ENCODE results near the gene BCL2L13.
"Not testable (repeated sequence)": the region's sequence is repeated elsewhere in the genome, so short reads cannot be mapped to it uniquely, and the experiment has no call there.

The BCL2L13 gene

DNA sequence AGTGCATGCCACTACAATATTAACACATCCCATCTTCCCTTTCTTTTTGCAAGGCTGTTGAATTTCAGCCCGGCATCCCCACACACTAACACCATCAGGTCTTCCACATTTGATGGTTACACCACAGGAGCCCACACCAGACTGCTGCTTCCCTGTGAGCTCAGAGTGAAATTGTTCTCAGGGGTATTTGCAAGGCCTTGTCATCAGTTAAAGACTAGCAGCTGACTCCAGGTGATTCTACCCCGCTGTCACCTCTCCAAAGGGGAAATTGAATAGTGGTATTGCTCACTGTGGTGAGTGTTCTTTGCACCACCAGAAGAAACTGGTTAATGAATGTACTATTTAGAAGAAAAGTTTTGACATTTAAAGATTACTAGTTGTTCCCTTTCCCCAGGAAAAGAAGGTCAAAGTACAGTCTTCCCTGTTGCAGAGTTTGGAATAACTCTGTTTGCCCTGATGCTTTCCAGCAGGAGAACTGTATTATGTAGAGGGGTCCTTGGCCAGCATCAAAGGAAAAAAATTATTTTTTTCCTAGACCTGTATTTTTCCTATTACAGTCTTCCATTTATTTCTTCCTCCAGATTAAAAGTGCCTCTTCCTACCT, 93.8 kb downstream of the BCL2L13 start:
- no peak for DNase-seq

DNA sequence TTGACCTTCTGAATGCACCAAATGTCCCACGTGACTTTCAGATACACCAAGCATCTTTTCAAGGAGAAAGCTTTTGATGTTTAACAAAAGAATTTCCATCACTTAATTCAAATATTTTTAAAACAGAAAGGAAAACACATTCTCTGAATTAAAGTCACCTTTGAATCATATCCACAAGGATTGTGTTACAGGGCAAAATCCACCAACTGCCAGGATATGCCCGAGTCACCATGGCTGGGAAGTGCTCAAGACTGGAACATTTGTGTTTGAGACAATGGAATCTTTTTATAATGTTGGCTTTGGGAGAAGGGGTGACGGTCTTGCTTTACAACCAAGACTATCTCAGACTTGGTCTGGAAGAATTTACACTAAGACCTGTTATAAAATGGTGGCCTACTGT, 94.9 kb downstream of the BCL2L13 start:
- no peak for DNase-seq

DNA sequence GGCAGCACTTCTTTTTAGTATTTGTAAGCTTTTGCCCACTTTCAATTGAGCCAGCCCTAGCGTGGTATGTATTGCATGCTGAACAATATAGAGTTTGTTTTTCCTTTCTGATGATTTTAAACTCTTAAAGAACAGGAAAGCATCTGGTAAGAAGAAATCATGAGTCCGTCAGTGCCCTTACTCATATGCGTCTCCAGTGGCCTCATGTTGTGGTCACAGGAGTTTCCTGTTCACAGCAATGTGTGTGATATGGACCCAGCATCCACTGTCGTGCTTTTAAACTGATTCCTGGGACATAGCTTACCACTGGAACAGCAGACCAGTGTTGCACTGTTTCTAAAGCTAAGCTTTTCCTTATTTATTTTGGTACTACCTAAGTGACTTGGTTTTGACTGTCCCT, 95.6 kb downstream of the BCL2L13 start:
- DNase-seq = no peak

DNA sequence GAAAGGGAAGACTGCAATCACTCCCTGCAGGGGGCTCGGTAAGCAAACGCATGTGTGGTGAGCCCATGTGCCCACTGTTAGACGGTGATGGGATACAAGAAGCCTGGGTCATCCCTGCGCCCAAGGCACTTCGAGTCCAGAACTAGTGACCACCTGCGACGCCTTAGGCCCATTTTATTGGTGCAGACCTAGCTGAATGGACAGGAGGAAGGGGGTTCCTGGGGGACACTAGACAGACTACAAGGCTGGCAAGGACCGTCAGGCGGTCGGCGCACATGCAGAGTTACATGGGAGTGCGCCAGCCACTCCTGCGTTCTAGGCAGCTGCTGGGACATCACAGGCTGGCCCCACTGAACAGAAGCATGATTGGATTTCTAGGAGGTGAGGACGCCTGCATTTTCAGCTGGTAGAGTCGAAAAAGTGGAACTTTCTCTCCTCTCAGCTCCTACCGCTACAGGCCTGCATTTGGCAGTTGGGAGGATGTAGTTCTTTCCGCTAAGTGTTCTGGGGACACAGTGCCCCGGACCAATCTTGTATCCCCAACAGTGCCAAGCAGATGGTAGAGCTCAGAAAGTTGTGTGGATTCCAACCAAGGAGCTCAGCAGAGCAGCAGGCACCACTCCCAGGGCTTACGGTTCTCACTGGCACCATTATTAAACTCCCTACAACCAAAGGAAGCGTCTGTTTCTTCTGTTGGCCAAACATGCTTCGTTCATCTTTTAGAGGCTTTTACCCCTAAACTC, 100.0 kb downstream of the BCL2L13 start:
- no peak for DNase-seq

DNA sequence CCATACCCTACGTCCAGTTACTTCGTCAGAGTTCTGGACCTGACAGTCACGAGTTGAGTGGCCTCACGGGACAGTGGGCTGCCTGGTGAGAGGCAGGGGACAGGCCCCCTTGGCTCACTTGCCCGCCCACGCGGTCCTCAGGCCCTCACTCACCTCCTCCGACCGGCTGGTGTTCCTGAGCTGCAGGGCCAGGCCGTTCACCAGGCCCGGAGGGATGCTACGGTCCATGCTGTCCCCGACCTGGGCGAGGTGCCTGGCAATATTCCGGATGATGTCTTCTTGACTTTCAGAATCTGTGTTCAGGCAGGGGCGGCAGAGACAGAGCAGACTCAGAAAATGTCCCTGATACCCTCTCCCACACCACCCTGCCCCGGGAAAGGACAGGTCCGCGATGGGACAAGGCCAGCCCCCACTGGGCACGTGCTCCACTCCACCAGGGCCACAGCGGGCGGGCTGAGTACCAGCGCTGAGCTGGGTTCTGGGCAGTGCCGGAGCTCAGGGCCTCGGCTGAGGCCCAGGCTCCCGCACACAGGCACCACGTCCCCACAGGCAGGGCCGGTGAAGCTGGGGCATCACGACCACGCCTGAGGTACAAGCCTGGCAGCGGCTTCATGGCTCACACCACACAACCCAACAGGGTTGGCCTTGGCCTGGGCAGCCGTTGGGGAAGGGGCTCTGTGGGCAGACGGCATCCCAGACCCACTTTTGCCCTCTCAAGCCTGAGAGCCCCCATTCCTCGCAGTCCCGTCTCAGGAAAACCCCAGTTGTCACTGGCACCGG, 100.8 kb downstream of the BCL2L13 start:
- DNase-seq = no peak

DNA sequence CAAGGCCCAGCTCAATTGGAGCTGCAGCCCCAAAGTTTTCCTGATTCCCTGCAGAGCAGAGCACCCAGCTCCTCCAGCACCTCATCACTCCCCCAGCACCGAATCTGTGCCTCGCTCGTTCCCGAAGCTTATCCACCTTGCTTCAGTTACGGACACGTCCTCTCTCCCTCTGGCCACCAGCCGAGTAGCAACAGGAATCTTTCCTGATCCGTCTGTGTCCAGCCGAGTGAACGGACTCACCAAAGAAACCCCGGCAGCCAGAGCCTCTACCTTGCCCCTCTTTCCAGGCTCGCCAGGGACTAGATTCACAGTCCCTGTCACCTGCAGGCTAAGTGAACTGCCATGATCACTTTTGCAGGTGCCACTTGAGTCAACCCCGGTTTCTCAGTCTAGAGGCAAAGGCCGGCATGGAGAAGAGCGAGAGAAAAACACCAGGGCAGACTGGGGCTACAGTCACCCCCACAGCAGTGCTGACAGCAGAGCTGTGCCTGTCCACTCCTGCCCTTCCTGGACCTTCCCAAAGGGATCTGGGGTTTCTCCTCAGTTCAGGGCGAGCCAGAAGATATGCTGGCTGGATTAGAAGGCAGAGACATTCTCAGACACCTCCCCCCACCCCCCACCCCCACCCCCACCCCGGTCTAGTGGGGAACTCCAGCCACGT, 103.4 kb downstream of the BCL2L13 start:
- no peak for DNase-seq

DNA sequence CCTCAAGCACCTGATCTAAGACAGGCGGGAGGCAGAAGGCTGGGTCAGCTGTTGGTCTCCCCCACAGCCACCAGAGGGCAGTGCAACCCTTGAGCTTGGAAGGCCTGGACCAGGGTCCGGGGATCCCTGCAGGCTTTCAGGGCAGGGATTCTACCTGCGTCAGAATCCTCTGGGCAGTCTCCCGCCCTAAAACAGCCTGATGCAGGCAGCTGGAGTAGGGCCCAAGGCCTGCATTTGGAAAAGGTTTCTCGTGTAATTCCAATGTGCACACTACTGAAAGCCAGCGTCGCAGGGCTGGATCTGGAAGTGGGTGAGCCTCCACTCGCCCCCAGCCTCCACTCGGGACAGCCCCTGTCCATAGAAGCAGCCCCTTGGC, 104.0 kb downstream of the BCL2L13 start:
- peak; percentile 74 for DNase-seq

DNA sequence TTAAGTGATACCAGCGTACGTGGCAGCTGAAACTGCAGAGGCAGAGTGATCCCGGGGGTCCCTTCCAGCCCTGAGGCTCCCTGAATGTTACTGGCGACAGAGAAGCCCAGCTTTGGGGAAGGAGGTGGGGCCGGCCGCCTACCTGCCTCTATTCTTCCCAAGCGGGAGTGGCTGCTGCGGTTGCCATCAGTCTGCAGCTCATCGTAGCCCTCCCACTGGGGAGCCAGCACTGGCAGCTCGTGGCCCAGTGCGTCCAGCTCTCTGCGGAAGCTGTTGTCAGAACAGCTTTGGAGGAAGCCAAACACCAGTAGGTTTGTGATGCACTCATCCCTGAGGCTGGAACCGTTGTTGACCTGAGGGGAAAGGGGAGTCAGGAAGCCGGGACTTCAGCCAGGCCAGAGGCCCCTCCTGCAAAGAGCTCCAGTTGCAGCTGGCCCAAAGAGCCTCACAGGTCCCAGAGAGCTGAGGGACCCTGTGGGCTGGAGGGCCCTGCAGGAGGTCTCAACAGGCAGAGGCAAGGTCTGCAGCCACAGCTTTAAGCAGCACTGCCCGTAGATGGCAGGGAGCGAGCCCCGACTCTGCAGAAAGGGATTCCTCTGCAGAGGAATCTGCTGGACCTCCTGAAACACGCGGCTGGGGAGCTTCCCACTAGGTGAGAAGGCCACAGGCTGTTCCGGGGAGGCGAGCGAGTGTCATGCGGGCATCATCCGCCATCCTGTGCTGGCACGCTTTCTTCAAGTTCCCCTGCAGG, 105.3 kb downstream of the BCL2L13 start:
- no peak for DNase-seq

DNA sequence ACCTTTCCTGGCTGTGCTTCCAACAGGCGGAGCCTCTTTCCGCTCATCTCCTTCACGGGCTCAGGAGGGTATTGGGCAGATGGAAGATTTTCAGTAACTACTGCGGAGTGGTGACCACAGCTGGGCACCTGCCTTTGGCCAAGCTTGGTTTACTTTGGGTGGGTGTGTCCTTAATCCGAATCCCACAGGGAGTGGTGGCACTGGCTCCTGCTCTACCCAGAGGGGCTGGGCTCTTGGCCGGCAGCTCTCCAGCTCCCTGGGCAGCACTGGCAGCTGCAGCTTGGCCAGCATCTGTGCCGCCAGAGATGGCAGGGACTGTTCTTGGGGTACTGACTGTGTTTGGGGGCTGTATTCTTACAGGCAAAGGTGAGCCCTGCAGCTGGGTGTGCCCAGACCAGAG, 105.9 kb downstream of the BCL2L13 start:
- DNase-seq = no peak

DNA sequence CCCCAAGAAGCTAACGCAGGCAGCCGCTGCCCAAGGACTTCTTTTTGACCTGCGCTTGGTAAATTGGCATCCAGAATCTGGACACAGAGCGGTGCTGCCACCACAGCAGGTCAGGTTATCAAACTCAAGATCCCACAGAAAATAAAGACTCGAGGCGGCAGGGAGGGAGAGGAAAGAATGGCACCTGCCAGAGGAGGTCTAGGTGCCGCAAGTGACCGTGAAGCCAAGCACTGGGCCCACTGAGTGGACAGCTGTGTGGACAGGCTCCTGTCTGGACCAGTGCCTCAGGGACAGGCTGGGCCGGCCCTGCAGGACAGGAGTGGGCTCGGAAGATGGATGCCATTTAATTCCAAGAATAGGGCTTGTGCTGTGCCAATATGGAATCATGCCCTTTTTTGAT, 108.4 kb downstream of the BCL2L13 start:
- no peak for DNase-seq

DNA sequence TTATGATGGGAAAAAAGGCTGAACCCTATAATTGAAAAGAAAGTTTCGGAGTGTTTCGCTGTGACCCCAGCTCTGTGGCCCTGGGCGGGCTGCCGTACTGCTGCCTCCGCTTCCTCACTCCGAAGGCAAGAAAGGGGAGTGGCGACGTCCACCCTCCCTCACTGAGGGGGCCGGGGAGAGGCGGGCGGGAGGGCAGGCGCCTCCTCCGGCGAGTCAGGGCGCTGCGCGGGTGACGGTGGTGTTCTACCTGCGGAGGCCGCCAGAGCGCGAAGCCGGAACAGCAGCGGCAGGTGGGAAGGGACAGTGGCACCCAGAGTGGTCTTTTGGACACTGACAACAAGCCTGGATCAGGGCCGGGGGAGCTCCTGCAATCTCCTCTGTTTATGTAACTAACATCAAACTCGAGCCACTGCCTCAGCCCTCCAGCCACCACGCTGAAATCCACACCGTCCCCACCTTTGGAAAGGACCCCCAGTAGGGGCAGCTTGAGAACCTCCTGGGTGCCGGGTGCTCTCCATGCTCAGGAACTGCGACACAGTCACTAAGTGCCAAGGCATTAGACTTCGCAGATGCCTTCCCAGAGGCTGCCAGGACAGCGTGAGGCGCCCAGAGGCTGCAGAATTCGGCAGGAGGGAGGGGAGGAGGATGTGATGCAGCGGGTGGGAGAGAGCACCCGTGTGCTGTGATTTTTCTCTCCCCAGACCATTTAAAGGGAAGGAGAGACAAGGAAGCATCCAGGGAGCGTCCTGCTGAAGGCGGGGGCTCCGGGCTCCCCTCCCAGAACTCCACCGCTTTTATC, 110.2 kb downstream of the BCL2L13 start:
- DNase-seq = no peak

DNA sequence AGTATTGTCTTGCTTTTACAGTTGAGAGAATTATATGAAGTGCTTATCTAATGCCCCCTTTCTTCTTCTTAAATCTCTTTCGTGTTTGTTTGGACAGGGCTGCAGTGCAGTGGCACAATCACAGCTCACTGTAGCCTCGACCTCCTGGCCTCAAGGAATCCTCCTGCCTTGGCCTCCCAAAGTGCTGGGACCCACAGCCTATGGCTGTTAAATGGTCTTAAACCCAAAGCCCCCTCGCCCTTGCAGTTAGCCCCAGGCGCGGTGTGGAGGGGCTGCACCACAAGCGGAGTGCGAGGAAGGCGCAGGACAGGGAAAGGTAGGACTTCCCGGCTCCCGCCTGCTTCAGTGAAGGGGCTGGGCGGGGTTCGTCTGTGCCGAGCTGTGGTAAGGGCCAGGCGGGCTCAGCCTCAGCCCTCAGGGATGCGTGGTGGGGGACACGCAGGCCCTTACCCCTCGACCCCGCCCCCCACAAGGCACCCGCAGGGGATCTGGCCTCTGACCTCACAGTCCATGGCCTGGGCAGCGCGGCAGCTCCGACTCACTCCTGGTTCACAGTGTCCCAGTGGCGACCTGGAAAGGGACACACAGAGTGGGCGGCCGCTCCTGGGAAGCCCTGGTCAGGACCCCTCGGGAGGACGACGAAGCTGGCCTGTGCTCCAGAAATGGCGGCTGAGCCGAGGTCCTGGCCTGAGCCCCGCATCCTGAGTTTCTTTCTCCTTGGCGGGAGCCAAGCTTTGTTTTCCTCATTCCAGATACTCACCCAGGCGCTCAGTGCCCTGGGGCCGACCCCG, 111.2 kb downstream of the BCL2L13 start:
- no peak for DNase-seq

DNA sequence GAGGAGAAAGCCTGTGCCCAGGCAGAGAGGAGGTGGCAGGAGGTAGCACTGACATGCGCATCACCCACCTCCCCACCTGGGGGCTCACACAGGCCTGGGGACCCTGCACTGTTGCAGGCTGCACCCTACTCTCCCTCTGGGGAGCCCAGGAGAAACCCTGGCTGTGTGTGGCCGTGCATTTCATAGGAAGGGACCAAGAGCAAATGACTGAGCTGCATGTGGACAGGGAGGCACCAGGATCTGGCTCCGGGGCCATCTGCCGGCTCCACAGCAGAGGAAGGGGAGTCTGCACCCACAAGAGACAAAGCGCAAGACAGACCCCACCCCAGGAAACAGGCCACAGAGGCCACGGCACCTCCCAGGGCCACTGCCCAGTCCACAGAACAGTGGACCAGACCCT, 113.0 kb downstream of the BCL2L13 start:
- no peak for DNase-seq

DNA sequence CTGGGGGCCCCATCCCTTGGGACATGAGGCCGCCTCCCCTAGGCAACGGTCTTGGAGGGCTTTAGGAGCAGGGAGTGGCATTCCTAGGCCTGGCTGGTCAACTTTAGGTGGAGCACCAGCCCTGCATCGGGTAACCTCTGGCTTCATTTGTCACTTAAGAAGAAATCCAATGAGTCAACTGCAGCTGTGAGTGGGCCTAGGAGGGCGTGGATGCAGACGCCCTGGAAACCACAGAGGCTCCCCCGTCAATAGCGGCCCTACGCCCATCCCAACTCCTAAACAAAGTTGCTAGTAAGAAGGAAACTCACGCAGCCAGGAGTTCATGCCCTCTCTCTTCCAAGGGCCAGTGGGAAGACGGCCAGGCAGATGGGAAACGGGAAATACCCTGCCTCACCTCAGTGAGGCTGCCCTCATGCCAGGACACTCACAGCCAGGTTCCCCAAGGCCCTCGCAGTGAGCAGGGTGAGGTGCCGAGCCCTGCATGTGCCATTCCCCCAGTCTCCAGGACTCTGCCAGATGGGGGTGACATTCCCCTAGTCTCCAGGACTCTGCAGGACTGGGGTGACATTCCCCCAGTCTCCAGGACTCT, 114.9 kb downstream of the BCL2L13 start:
- no peak for DNase-seq

DNA sequence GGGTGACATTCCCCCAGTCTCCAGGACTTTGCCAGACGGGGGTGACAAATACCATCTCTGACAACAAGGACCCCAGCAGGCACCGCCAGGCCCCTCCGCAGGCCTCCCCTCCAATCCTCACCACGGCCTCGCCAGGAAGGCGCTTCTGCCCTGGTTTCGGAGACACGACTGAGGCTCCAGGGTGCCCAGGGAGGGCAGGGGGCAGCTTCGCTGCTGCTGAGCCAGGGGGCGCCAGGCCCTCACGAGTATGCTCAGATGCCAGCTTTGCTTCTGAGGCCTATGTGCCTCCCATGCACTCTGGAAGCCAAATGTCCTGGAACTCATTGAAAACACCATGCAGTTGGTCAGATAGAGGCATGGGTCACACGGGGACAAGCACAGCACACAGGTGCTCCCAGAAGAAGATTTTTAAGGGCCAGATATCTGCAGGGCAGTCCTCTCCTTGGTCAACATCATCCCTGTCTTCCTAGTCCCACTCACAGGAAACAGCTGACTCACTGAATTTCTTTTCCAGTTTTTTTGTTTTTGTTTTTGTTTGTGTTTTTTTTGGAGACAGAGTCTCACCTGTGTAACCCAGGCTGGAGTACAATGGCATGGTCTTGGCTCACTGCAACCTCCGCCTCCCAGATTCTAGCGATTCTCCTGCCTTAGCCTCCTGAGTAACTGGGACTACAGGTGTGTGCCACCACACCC, 115.8 kb downstream of the BCL2L13 start:
- DNase-seq = peak; percentile 30

DNA sequence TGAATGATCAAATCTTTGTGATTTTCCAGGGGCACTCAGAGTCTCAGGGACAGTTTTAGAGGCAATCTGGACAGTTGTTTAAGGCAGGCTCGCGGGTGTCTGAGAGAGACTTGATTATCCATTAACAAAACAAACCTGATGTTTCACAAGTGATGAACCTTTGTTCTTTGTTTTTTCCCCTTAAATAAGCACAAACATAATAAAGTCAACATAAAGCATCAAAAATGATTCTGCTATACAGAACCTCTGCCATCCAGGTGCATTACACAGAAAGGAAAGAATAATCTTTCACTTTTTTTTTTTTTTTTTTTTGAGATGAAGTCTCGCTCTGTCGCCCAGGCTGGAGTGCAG, 122.6 kb downstream of the BCL2L13 start:
- DNase-seq = no peak

DNA sequence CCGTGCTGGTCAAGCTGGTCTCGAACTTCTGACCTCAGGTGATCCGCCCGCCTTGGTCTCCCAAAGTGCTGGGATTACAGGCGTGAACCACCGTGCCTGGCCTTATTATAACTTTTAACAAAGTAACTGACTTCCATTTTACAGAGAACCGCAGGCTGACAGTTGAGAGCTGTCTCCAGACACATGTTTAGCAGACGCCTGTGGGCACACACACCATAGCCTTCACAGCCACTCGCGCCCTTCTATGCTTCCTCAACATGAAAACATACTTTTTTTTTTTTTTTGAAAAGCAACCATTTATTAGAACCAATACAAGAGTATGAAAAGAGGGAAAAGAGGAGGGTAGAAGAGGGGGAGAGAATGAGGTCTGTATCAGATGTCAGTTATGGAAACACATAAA, 124.9 kb downstream of the BCL2L13 start:
- not testable (repeated sequence) for DNase-seq

DNA sequence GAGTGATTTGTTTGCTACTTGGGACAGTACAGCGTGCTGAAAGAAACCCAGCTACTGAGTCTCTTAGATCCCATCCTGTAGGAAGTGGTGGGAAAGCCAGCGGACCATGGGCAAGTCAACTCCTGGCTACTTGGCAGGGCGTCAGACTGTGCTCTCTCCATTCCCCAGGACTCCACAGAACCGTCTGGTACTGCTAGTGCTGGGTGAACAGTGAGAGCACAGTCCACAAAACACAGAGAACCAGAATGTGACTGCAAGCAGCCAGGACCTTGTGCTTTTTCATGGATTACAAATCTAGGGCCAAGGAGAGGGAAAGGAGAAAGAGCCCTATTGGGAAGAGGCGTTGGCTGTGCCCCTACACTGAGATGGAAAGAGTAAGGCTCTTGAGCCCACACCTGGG, 125.5 kb downstream of the BCL2L13 start:
- DNase-seq = no peak

DNA sequence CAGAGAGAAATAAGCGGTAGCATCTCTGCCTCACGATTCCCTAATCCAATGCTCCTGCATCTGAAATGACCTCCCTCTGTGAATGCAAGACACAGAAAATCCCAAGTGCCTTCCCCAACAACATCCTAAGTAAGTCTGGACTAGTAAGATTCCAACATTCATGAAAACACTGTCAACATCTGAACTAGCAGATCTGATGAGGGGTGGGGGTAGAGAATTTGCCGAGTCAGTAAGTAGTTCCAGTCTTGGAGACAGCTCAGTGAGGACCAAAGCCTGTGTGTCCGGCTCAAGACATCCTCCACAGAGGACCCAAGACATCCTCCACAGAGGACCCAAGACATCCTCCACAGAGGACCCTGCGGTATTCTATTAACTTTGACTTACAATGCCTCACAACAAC, 126.3 kb downstream of the BCL2L13 start:
- DNase-seq = not testable (repeated sequence)

All from stimulated activated CD4-positive, alpha-beta T cell treated with anti-CD3 and anti-CD28 coated beads, Interleukin-4, amount 100 ng/mL, for 1 hour (primary cell).